ENCODE data around the gene TMEM270. TPM values are rescaled to one million over a fixed set of nuclear protein-coding genes. Genes with fewer than 3 reads are reported as not detected.

TMEM270 gene
- total RNA-seq, 1 donor from 2014 or later = not detected

- DNase-seq = peak; percentile 51
- Histone ChIP-seq H3K27me3 (no peaks in the 10 kb centered on the region), H3K4me3 (no peak overlapping the region), H3K9me3 (no peaks in the 10 kb centered on the region), H3K36me3 (no peaks in the 10 kb centered on the region), H3K27ac (no peak overlapping the region), H3K4me1 (no peaks in the 10 kb centered on the region)
- ATAC-seq = no peak
- TF ChIP-seq, protein P1, sequence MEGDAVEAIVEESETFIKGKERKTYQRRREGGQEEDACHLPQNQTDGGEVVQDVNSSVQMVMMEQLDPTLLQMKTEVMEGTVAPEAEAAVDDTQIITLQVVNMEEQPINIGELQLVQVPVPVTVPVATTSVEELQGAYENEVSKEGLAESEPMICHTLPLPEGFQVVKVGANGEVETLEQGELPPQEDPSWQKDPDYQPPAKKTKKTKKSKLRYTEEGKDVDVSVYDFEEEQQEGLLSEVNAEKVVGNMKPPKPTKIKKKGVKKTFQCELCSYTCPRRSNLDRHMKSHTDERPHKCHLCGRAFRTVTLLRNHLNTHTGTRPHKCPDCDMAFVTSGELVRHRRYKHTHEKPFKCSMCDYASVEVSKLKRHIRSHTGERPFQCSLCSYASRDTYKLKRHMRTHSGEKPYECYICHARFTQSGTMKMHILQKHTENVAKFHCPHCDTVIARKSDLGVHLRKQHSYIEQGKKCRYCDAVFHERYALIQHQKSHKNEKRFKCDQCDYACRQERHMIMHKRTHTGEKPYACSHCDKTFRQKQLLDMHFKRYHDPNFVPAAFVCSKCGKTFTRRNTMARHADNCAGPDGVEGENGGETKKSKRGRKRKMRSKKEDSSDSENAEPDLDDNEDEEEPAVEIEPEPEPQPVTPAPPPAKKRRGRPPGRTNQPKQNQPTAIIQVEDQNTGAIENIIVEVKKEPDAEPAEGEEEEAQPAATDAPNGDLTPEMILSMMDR (IDR thresholded peaks at IDR 0.05) = no peak
- intact Hi-C loops (cut with DNase I) = no loop called here
Observed at GRCh38 chr7:73901823-73902597, 41.1 kb downstream of the TMEM270 start.

DNA sequence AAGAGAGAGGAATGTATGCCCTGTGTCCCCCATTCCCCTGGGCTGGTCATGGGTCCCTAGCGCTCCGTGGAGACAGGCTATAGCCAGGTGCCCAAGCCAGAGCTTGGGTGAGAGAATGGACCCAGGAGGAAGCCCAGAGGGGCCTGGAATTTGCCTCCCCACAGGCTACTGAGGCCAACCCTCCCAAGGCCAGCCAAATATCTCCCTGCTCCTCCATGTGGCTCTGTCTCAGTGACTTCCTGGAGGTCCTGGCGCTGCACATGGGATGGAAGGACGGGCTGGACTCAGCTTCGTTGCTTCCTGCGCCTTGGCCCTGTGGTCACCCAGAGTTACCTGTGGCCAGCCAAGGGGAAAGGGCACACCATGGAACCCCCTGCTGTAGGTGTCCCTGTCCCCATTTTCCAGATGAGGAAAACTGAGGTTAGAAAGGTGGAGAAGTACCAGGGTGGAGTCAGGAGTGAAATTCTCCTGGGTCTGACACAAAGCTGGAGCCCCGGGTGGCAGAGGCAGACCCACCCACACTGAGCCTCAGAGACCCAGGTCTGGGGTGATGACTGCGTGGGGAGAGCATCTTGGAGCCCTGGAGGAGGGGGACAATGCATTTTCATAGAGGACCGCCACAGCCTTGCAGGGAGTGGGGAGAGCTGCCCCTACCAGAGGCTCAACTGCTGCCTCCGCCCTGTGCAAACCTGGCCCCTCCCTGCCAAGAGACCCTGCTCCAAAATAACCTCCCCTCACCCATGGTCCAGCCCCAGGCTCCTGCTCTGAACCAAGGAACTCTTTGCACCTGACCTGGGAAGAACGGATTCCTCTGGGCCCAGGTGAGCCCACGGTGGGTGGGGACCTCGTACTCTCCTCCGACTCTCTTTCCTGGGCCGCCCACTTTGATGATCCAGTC is 42.6 kb downstream of the TMEM270 start:
- TF ChIP-seq, protein P1 (IDR thresholded peaks at IDR 0.05) = no peak
- no peaks in the 10 kb centered on the region for H3K9me3 ChIP-seq
- peak; percentile 60 for DNase-seq
- no peaks in the 10 kb centered on the region for H3K4me1 ChIP-seq
- intact Hi-C loops (cut with DNase I) = no loop called here
- H3K4me3 ChIP-seq = no peak overlapping the region
- H3K36me3 ChIP-seq = no peaks in the 10 kb centered on the region
- no peak for ATAC-seq
- H3K27me3 ChIP-seq = no peaks in the 10 kb centered on the region
- H3K27ac ChIP-seq = no peak overlapping the region

- no peak overlapping the region for H3K4me3 ChIP-seq
- no peaks in the 10 kb centered on the region for H3K27me3 ChIP-seq
- peaks cover 6% of the 10 kb centered on the region for H3K4me1 ChIP-seq
- H3K27ac ChIP-seq = no peak overlapping the region
- TF ChIP-seq, protein P1 (IDR thresholded peaks at IDR 0.05) = no peak
- no peaks in the 10 kb centered on the region for H3K9me3 ChIP-seq
- intact Hi-C loops (cut with DNase I) = no loop called here
- peak; percentile 60 for DNase-seq
- no peaks in the 10 kb centered on the region for H3K36me3 ChIP-seq
- no peak for ATAC-seq
Observed at GRCh38 chr7:73904219-73905137, 43.5 kb downstream of the TMEM270 start.

GRCh38 chr7:73905360-73905759 is 44.4 kb downstream of the TMEM270 start:
- ATAC-seq (no peak), DNase-seq (peak; percentile 61)
- Histone ChIP-seq H3K27ac (no peak overlapping the region), H3K4me1 (peaks cover 9% of the 10 kb centered on the region), H3K4me3 (no peak overlapping the region), H3K36me3 (no peaks in the 10 kb centered on the region), H3K27me3 (no peaks in the 10 kb centered on the region), H3K9me3 (no peaks in the 10 kb centered on the region)
- intact Hi-C loops (cut with DNase I) = no loop called here
- TF ChIP-seq, protein P1 (IDR thresholded peaks at IDR 0.05) = no peak

GRCh38 chr7:73906874-73907273 is 45.9 kb downstream of the TMEM270 start:
- TF ChIP-seq, protein P1 (IDR thresholded peaks at IDR 0.05) = no peak
- DNase-seq (peak; percentile 48), ATAC-seq (no peak)
- H3K27ac ChIP-seq = no peak overlapping the region
- no peak overlapping the region for H3K4me3 ChIP-seq
- peaks cover 9% of the 10 kb centered on the region for H3K4me1 ChIP-seq
- H3K9me3 ChIP-seq = no peaks in the 10 kb centered on the region
- intact Hi-C loops (cut with DNase I) = no loop called here
- H3K27me3 ChIP-seq = no peaks in the 10 kb centered on the region
- H3K36me3 ChIP-seq = no peaks in the 10 kb centered on the region
